Gastrocnemius medialis (tissue), 4 donors: ENCODE results near the gene SIN3B.

Source experiments
- CTCF ChIP-seq, 5 experiments: fragments of 450-650 bp in 3 of 5; fragments of 200-600 bp in 2 of 5; sonication (generic) in 2 of 5; IDR thresholded peaks in 4 of 5; conservative IDR thresholded peaks in 1 of 5; 1 replicate in 4 of 5; 2 replicates in 1 of 5; pipeline ENCODE4 v1.5.1; 2016 to 2019; ENCODE audit warnings: antibody characterized with exemption in 5 of 5, mild to moderate bottlenecking in 3 of 5, moderate library complexity in 3 of 5
- POLR2A ChIP-seq, 2 donors: fragments of 450-650 bp; IDR thresholded peaks; one replicate each; pipeline ENCODE4 v1.6.1; 2017; ENCODE audit warnings: antibody characterized with exemption in 2 of 2, mild to moderate bottlenecking in 2 of 2, moderate library complexity in 2 of 2

DNA sequence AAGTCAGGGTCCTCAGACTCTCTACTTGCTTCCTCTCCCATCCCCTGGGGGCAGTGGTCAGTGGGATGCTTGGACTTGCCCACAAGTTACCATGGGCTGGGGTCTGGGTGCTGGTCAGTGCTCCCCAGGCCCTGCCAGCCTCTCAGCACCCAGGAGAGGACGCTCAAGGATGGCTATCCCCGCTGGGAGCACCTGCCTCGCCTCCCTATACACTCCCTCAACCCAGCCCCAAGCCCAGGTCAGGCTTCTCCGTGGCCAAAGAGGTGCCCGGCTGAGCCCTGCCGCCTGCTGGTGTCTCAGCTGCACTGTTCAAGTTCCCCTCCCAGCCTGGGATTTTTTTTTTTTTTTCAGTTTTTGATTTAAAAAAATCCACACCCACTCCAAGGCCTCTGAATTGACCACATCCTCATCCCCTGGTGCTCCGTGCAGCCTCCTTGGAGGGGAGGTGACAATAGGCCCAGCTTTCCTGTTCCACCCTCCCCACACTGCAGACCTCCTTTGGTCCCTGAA lies 70.4 kb downstream of the SIN3B start:
- TF ChIP-seq CTCF (IDR thresholded peaks at IDR 0.05 in 4 of 5, conservative IDR thresholded peaks at IDR 0.05 in 1 of 5) (peak in 2 of 5 experiments; percentile 23 to 32), POLR2A (IDR thresholded peaks at IDR 0.05) (no peak)
